Measurements from ENCODE around the gene FOXL2.

DNA sequence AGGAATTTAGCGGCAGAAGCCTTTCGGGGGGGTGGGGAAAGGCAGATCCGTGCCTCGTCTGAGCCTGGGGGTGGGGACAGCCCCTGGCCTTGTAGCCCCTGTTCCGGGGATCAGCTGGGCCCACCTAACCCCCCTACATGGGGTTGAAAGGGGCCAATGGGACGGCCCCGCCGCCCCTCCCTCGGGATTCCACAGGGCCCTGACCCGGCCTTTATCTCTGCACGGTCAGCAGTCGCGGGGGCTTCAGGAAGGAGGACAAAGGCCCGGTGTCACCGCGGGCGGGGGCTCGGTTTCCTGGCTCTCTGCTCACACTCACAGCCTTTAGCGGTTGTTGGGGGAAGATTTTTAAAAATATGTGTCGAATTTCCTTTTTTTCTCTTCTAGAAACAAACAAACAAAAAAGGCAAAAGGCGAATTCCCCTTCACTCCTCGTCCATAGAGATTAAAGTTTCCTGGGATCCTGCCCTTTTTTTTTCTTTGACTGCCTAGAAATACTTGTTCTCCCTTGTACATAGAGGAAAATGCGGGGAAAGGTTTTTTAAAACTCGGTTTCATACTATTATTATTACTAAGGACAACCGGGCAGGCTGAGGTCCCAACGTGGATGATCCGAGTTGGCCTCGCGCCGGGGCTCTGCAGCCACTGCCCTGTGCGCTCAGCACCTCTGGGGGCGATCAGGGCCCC lies 7.9 kb downstream of the FOXL2 start:
- TF ChIP-seq, protein P1, sequence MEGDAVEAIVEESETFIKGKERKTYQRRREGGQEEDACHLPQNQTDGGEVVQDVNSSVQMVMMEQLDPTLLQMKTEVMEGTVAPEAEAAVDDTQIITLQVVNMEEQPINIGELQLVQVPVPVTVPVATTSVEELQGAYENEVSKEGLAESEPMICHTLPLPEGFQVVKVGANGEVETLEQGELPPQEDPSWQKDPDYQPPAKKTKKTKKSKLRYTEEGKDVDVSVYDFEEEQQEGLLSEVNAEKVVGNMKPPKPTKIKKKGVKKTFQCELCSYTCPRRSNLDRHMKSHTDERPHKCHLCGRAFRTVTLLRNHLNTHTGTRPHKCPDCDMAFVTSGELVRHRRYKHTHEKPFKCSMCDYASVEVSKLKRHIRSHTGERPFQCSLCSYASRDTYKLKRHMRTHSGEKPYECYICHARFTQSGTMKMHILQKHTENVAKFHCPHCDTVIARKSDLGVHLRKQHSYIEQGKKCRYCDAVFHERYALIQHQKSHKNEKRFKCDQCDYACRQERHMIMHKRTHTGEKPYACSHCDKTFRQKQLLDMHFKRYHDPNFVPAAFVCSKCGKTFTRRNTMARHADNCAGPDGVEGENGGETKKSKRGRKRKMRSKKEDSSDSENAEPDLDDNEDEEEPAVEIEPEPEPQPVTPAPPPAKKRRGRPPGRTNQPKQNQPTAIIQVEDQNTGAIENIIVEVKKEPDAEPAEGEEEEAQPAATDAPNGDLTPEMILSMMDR (conservative IDR thresholded peaks at IDR 0.05; ENCODE audit: low read depth, low read length): no peak
- TF ChIP-seq EZH2phosphoT487 (IDR thresholded peaks at IDR 0.05; ENCODE audit: borderline replicate concordance, low read length): no peak

Data from PC-3 (cell line).